ENCODE results near the gene AKR1C4. TPM values are rescaled to one million over a fixed set of nuclear protein-coding genes. Genes with fewer than 3 reads are reported as not detected.

The AKR1C4 gene
- total RNA-seq, 1 donor, result not detected

DNA sequence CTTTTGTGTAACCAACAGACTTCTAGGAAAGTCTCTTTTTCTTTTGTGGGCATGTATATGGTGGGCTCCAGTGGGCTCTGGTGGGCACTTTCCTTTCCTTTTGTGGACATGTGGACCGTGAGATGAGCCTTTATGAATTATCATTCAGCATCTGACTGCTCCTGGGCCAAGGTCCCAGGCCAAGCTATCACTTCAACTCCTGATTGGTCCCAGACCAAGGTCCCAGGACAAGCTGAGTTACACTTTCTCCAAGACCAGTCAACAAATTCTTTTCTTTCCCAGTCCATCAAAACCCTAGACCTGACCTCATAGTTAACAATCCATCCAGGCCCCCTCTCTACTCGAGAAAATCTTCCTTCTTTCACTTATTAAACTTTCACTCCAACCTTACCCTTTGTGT is 12.7 kb upstream of the AKR1C4 start:
- Histone ChIP-seq H3K4me3 (ENCODE audit: insufficient read depth, low read length) (no peak overlapping the region), H3K36me3 (ENCODE audit: insufficient read depth, low read length) (no peaks in the 10 kb centered on the region), H3K4me2 (ENCODE audit: insufficient read depth, low read length) (no peak overlapping the region), H3K9me3 (ENCODE audit: low read depth, low read length) (no peaks in the 10 kb centered on the region), H3K4me1 (ENCODE audit: insufficient read depth, low read length) (no peaks in the 10 kb centered on the region), H3K27me3 (ENCODE audit: insufficient read depth, low read length) (no peaks in the 10 kb centered on the region), H4K20me1 (ENCODE audit: insufficient read depth, low read length) (no peaks in the 10 kb centered on the region), H3K27ac (ENCODE audit: low read depth, low read length) (no peak overlapping the region), H3K79me2 (ENCODE audit: insufficient read depth, low read length) (no peaks in the 10 kb centered on the region), H2AFZ (ENCODE audit: low read length) (no peak overlapping the region)
- TF ChIP-seq, protein P1, sequence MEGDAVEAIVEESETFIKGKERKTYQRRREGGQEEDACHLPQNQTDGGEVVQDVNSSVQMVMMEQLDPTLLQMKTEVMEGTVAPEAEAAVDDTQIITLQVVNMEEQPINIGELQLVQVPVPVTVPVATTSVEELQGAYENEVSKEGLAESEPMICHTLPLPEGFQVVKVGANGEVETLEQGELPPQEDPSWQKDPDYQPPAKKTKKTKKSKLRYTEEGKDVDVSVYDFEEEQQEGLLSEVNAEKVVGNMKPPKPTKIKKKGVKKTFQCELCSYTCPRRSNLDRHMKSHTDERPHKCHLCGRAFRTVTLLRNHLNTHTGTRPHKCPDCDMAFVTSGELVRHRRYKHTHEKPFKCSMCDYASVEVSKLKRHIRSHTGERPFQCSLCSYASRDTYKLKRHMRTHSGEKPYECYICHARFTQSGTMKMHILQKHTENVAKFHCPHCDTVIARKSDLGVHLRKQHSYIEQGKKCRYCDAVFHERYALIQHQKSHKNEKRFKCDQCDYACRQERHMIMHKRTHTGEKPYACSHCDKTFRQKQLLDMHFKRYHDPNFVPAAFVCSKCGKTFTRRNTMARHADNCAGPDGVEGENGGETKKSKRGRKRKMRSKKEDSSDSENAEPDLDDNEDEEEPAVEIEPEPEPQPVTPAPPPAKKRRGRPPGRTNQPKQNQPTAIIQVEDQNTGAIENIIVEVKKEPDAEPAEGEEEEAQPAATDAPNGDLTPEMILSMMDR (IDR thresholded peaks at IDR 0.05; ENCODE audit: extremely low read depth, low read depth, low read length), result no peak
- no peak for DNase-seq (ENCODE audit: insufficient read length, low spot score, missing footprints)

GRCh38 chr10:5184987-5185775 is 11.5 kb upstream of the AKR1C4 start, which contains the start of gene AKR1C8:
TSS of gene AKR1C8 (minus strand) at chr10:5185150. CDS start at chr10:5185104, 46 bp downstream.
- H3K4me2 ChIP-seq (ENCODE audit: insufficient read depth, low read length), result no peak within 1 kb of the TSS
- TF ChIP-seq, protein P1 (IDR thresholded peaks at IDR 0.05; ENCODE audit: extremely low read depth, low read depth, low read length), result no peak
- no peak within 1 kb of the TSS for H3K4me3 ChIP-seq (ENCODE audit: insufficient read depth, low read length)
- no peaks in the 10 kb centered on the region for H3K4me1 ChIP-seq (ENCODE audit: insufficient read depth, low read length)
- H3K27ac ChIP-seq (ENCODE audit: low read depth, low read length), result no peak within 1 kb of the TSS
- no peaks in the 10 kb centered on the region for H3K36me3 ChIP-seq (ENCODE audit: insufficient read depth, low read length)
- DNase-seq (ENCODE audit: insufficient read length, low spot score, missing footprints), result no peak
- H2AFZ ChIP-seq (ENCODE audit: low read length), result no peak within 1 kb of the TSS
- no peaks in the 10 kb centered on the region for H3K9me3 ChIP-seq (ENCODE audit: low read depth, low read length)
- no peaks in the 10 kb centered on the region for H3K27me3 ChIP-seq (ENCODE audit: insufficient read depth, low read length)
- H3K79me2 ChIP-seq (ENCODE audit: insufficient read depth, low read length), result no peaks in the 10 kb centered on the region
- H4K20me1 ChIP-seq (ENCODE audit: insufficient read depth, low read length), result no peaks in the 10 kb centered on the region

DNA sequence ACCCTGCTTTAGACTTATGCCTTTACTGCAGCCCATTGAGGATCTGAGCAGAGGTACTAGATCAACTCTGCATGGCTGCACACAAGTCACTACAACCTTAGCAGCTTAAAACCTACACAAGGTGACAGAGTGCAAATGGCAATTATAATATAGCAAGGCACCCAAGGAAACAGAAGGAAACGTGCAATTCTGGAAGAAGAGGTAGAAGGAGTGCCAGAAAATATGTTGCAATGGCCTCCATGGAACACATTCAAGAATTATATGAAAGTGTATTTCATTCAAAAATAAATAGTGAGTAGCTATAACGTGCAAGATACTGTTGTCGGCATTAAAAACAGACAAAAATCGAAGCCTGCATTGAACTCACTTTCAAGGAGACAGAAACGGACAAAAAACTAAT is 8.8 kb upstream of the AKR1C4 start:
- Histone ChIP-seq H4K20me1 (ENCODE audit: insufficient read depth, low read length) (no peaks in the 10 kb centered on the region), H3K27me3 (ENCODE audit: insufficient read depth, low read length) (no peaks in the 10 kb centered on the region), H3K9me3 (ENCODE audit: low read depth, low read length) (no peaks in the 10 kb centered on the region), H3K27ac (ENCODE audit: low read depth, low read length) (no peak overlapping the region), H3K79me2 (ENCODE audit: insufficient read depth, low read length) (no peaks in the 10 kb centered on the region), H3K4me3 (ENCODE audit: insufficient read depth, low read length) (no peak overlapping the region), H3K4me1 (ENCODE audit: insufficient read depth, low read length) (no peaks in the 10 kb centered on the region), H2AFZ (ENCODE audit: low read length) (no peak overlapping the region), H3K36me3 (ENCODE audit: insufficient read depth, low read length) (no peaks in the 10 kb centered on the region), H3K4me2 (ENCODE audit: insufficient read depth, low read length) (no peak overlapping the region)
- no peak for DNase-seq (ENCODE audit: insufficient read length, low spot score, missing footprints)
- TF ChIP-seq, protein P1 (IDR thresholded peaks at IDR 0.05; ENCODE audit: extremely low read depth, low read depth, low read length), result no peak

GRCh38 chr10:5188358-5188757 is 8.3 kb upstream of the AKR1C4 start:
- H3K27ac ChIP-seq (ENCODE audit: low read depth, low read length), result no peak overlapping the region
- H3K27me3 ChIP-seq (ENCODE audit: insufficient read depth, low read length), result no peaks in the 10 kb centered on the region
- no peak overlapping the region for H3K4me3 ChIP-seq (ENCODE audit: insufficient read depth, low read length)
- no peaks in the 10 kb centered on the region for H3K36me3 ChIP-seq (ENCODE audit: insufficient read depth, low read length)
- H3K4me2 ChIP-seq (ENCODE audit: insufficient read depth, low read length), result no peak overlapping the region
- no peaks in the 10 kb centered on the region for H3K9me3 ChIP-seq (ENCODE audit: low read depth, low read length)
- no peak for DNase-seq (ENCODE audit: insufficient read length, low spot score, missing footprints)
- H3K4me1 ChIP-seq (ENCODE audit: insufficient read depth, low read length), result no peaks in the 10 kb centered on the region
- no peaks in the 10 kb centered on the region for H4K20me1 ChIP-seq (ENCODE audit: insufficient read depth, low read length)
- H3K79me2 ChIP-seq (ENCODE audit: insufficient read depth, low read length), result no peaks in the 10 kb centered on the region
- no peak overlapping the region for H2AFZ ChIP-seq (ENCODE audit: low read length)
- TF ChIP-seq, protein P1 (IDR thresholded peaks at IDR 0.05; ENCODE audit: extremely low read depth, low read depth, low read length), result no peak

All from osteoblast (primary cell).